Peyer's patch (tissue), 4 donors: ENCODE results near the gene MUC2.

Source experiments
- POLR2A ChIP-seq, 2 donors: fragments of 450-650 bp; IDR thresholded peaks; one replicate each; pipeline ENCODE4 v1.5.1; 2017; ENCODE audit warnings: antibody characterized with exemption in 2 of 2, mild to moderate bottlenecking in 2 of 2, moderate library complexity in 2 of 2
- TF ChIP-seq, protein P1 (sequence below), 6 experiments: fragments of 450-650 bp in 4 of 6; fragments of 200-600 bp in 2 of 6; sonication (generic) in 1 of 6; IDR thresholded peaks; one replicate each; pipeline ENCODE4 v1.5.1; 2017 to 2019; ENCODE audit warnings: antibody characterized with exemption in 6 of 6, mild to moderate bottlenecking in 3 of 6, moderate library complexity in 1 of 6

DNA sequence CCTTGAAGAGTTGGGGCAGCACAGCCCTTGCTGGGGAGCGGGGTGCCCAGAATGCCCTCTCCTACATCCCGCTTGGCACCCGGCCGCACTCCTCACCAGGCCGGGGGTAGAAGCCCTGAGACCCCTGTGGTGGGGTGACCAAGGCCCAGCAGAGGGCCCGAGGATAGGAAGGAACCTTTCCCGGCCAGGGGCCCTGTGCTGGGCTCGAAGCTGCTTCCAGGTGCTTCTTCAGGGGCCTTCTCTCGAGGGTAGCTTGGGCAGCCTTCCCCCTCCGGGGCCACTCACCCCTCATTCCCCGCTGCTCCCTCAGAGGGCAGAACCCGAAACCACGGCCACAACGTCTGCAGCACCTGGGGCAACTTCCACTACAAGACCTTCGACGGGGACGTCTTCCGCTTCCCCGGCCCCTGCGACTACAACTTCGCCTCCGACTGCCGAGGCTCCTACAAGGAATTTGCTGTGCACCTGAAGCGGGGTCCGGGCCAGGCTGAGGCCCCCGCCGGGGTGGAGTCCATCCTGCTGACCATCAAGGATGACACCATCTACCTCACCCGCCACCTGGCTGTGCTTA lies 752 bp downstream of the MUC2 start:
- TF ChIP-seq, protein P1, sequence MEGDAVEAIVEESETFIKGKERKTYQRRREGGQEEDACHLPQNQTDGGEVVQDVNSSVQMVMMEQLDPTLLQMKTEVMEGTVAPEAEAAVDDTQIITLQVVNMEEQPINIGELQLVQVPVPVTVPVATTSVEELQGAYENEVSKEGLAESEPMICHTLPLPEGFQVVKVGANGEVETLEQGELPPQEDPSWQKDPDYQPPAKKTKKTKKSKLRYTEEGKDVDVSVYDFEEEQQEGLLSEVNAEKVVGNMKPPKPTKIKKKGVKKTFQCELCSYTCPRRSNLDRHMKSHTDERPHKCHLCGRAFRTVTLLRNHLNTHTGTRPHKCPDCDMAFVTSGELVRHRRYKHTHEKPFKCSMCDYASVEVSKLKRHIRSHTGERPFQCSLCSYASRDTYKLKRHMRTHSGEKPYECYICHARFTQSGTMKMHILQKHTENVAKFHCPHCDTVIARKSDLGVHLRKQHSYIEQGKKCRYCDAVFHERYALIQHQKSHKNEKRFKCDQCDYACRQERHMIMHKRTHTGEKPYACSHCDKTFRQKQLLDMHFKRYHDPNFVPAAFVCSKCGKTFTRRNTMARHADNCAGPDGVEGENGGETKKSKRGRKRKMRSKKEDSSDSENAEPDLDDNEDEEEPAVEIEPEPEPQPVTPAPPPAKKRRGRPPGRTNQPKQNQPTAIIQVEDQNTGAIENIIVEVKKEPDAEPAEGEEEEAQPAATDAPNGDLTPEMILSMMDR (IDR thresholded peaks at IDR 0.05): no peak
- no peak for TF ChIP-seq POLR2A (IDR thresholded peaks at IDR 0.05)
